GM19395 (cell line): ENCODE results near the gene ADGRL3.

Experiments used
- ATAC-seq: cut with Tn5 transposase; IDR thresholded peaks from one replicate; pipeline ENCODE4 v1.9.1; 2021; ENCODE audit warnings: mild to moderate bottlenecking, moderate library complexity; ENCODE audit not compliant: unreplicated experiment

ADGRL3 gene

GRCh38 chr4:61275241-61275640, 75.1 kb downstream of the ADGRL3 start:
- ATAC-seq: no peak

DNA sequence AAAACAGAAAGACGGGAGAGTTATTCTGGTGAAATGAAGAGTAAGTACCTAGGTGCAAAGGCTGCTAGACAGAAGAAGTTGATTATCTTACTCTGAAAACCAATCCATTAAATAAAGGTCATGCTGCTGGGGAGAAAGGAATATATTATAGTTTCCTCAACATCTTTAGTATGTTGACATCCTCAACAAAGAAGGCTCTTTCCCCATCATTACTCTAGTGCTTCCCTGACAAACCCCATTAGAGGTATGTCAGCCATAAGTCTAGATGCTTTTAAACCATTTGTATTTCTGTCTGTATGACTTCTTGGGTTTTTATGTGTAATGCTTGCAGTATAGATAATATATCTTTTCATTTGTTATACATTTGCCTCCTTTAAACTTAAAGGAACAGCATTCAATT, 75.9 kb downstream of the ADGRL3 start:
- ATAC-seq: no peak

GRCh38 chr4:61277785-61278760, 77.9 kb downstream of the ADGRL3 start:
- ATAC-seq: no peak

DNA sequence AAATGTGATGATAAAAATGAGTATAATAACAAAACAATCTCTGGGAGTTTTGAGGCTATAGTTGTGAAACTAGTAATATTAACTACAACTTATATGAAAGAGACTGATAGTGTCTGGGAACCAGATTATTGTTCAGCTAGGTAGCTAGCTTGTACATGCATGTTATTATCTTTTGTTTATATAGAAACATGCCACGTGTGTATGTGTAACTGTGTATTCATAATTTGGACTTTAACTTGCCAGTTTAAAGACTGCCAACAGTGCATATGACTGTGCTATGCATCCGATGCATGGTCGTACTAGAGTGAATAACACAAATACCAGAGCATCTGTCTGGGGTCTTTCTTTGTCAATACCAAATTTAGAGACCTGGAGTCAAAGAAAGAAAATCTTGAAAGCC, 92.2 kb downstream of the ADGRL3 start:
- ATAC-seq: no peak

DNA sequence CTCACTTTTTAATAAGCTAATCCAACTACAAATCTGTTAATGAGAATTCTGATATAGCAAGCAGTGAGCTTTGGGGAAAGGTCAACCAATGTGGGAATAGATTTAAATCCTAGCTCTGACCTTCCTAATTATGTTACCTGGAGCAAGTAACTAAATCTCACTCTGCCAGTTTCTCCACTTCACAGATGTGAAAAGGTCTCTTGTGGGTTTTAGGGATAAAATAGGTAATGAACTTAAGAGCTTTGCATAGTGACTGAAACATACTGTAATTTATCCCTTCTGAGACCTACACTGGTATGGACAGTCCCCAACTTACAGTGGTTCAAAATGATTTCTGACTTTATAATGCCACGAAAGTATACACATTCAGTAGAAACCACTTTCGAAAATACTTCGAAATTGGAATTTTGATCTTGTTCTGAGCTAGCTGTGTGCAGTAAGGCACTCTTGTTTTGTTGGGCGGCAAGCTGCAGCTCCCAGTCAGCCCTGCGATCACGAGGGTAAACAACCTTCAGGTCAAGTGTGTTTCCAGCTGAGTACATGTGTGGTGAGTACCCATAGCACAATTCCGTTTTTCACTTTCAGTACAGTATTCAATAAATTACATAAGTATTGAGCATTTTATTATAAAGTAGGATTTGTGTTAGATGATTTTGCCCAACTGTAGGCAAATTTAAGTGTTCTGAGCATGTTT, 93.7 kb downstream of the ADGRL3 start:
- ATAC-seq: no peak

- no peak for ATAC-seq
These were observed 94.8 kb downstream of the ADGRL3 start for GRCh38 chr4:61294936-61295335.

DNA sequence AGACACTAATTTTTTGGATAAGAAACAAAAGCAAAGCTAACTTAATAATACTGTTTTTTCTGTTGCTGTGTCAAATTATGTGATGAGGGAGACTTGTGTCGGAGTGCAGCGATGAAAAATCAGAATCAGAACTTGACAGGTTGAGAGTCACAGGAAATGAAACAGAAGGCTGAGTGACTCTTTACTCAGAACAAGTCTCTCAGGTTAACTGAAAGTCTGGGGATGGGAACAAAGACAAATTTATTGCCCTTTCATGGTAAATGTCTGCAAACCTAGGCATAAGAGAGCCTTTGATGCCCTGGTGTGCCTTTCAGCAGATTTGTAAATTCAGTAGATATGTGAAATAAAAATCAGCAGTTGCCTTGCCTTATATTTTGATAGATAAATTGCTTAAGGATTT, 96.0 kb downstream of the ADGRL3 start:
- no peak for ATAC-seq

DNA sequence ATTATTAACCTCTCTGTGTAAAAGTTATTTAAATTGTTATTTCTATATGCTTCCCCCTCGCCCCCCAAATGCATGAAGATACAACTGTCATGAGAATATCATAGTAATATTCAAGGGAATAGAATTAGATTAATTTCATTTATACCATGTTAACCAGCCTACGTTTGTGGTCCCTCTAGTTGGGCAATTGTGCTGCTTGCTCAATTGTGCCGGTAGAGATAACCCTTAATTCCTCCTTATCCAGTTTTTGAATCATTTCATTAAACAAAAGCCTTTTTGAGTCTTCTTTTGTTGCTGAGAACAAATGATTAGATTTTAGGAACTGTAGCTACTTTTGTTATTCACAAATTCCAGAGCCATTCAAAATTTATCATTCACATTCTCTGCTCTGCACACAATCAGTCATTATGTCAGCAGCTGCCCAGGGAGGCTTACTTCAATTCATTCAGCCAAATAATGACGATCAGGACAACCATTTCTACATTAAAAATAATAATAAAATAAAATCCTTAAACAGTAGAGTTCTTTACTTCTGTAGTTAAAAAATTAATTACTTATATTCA, 98.1 kb downstream of the ADGRL3 start:
- ATAC-seq: no peak

DNA sequence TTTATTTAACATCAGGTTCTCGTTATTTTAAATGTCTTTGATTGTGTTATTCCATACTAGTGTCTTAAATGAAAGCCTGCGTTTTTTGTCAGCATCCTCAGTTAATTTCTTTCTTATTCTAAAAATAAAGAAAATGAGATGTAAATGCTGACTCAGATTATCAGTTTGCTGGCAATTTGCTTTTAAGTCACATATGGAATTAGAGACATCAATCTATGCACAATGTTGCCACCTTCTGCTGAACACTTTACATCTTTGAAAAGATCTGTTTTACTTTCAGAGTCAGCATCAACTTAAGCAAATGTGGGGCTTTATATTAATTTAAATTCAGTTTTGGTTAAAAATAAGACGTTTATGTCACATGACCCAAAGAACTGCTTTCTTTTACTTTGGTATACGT, 99.2 kb downstream of the ADGRL3 start:
- no peak for ATAC-seq

DNA sequence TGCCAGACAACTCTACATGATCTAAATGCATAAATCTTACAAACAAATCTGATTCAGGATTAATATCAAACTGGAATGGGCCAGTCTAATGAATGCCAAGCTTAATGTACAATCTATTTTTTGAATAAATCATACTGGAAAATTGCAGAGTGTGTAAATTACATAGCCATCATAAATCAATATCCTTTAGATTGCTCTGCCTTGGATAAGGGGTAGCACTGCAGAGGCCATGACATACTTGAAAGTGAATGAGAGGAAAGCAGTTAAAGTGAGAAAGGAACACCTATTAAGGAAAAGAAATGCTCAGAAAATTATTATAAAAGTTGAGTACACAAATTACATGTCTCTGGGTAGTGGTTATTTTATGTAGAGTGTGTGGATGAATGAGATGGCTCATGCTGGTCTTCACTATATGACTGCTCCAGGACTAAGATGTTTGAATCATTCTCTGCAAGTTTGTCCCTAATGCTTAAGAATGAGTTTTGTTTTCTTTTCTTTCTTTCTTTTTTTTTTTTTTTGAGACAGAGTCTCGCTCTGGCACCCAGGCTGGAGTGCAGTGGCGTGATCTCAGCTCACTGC, 100.2 kb downstream of the ADGRL3 start:
- no peak for ATAC-seq

- ATAC-seq: no peak
These were observed 101.1 kb downstream of the ADGRL3 start for GRCh38 chr4:61301271-61301670.

GRCh38 chr4:61308033-61308432, 107.9 kb downstream of the ADGRL3 start:
- ATAC-seq: no peak

GRCh38 chr4:61309616-61310015, 109.5 kb downstream of the ADGRL3 start:
- no peak for ATAC-seq

DNA sequence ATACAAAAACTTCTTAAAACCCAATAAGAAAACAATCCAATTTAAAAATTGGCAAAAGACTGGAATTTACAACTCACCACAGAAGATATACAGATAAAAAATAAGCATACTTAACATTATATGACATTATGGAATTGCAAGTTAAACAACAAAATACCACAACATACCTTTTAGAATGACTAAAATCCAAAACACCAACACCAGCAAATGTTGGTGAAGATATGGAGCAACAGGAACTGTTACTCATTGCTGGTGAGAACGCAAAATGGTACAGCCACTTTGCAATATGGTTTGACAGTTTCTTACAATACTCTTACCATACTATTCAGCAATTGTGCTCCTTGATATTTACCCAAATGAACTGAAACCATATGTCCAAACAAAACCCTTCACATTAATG, 112.4 kb downstream of the ADGRL3 start:
- ATAC-seq: no peak

DNA sequence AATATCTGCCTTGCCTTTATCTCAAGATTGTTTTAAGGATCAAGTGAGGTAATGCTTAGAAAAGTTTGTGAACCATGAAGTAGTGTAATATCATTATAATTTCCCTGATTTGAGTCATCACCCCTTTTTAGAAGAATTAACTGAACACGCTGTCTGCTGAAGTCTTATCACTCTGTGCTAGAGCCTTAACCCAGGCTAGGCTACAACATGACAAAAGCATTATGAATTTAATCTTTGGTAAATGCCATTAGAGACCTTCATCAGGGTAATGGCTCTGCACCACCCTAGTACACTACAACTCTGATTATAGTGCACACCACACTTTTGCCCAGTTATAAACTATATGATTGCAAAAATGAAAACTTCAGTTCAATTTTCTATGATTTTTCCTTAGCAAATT, 118.3 kb downstream of the ADGRL3 start:
- ATAC-seq: no peak

DNA sequence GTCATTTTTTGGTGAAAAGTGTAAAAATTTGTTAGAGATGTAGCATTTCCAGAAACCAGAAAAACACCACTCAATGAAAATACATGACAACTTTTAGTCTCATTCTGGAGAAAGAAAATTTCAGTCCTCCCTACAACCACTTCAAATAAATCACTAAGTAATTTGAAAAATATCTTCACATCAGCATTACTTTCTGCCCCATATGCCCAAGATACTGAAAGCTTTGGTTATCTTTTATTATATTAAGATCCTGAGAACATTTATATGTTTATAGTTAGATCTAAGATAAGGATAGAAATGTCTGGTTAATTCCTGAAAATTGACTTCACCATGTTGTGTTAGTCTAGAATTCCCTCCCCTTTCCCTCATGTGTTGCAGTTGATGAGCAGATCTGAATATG, 119.0 kb downstream of the ADGRL3 start:
- ATAC-seq: no peak

DNA sequence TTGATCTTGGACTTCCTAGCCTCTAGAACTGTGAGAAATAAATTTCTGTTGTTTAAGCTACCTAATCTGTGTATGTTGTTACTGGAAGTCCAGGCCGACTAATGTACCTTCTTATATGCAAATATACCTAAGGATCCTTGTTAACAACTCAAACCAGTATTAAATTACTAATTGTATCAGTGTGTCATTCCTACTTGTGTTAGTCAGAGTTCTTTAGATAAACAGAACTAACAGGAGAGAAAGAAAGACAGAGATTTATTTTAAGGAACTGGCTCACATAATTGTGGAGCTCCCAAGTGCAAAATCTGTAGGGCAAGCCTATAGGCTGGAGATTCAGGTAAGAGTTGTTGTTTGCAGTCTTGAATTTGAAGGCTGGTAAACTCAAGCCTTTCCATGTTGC, 120.0 kb downstream of the ADGRL3 start:
- ATAC-seq: no peak

DNA sequence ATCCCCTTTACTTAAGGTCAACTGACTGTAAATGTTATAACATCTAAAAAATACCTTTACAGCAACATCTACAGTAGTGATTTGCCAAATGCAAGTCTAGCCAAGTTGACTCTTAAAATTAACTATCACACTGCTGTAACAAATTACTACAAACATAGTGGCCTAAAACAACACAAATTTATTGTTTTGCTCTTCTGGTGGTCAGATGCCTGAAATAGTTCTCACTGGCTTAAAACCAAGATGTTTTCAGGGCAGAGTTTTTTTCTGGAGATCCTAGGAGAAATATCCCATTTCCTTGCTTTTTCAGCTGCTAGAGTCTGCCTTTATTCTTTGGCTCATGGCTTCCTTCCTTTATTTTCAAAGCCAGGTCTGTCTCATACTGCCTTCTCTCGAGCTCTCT, 120.5 kb downstream of the ADGRL3 start:
- no peak for ATAC-seq

DNA sequence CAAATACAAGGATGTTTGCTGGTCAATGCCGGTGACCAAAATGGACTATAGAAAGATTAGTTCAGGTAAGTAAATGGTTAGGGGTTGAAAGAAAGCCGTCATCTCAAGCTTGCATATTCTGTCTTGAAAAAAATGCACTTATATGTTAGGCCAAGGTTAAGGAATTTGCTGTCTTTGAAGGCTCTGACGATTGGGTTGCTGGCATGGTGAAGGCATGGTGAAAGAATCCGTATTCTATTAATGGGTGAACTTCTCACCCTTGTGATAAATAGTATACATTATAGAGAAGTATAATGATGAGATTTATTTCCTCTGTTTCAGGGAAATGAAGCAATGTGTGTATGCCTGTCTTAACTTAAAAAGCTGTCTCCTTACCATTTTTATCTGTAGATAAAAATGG, 132.6 kb downstream of the ADGRL3 start:
- no peak for ATAC-seq

GRCh38 chr4:61333490-61333889, 133.4 kb downstream of the ADGRL3 start:
- no peak for ATAC-seq

DNA sequence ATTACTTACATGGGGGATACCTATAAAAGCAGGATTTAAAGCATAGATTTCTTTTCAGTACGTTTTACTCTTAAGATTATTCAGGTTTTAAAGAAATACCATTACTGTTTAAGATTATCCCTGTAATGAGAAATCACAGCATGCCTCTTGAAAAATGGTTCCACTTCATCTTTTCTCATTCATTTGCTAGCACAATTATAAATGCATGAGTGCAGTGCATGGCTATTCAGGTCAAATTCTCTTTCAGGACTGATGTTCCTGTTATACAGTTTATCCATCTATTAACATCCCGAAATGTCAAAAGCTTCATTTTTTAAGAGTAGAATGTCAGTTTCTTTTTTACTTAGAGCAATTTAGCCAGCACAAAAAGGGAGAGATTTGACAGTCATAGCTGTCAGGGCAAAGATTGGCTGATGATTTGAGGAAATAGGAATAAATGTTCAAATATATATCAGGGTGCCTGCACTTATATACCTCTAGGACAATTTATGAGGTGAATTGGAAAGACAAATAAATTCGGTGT, 135.2 kb downstream of the ADGRL3 start:
- no peak for ATAC-seq
